Endodermal cell (in vitro differentiated cells): Measurements from ENCODE around the gene KLK6. TPM values are rescaled to one million over a fixed set of nuclear protein-coding genes. Genes with fewer than 3 reads are reported as not detected.

Experiments
- DNase-seq: peaks from one replicate; pipeline ENCODE4 v3.0.0-alpha.2; 2017
- H3K27ac ChIP-seq: 2 replicates; pipeline ENCODE4 v1.5.1; 2013; ENCODE audit warnings: mild to moderate bottlenecking, low read depth, low read length, moderate library complexity
- H3K27me3 ChIP-seq: 2 replicates; pipeline ENCODE4 v1.6.1; 2013; ENCODE audit warnings: mild to moderate bottlenecking, low read length, moderate library complexity; ENCODE audit not compliant: insufficient read depth, control insufficient read depth, poor library complexity, severe bottlenecking
- H3K36me3 ChIP-seq: 2 replicates; pipeline ENCODE4 v1.7.0; 2013; ENCODE audit warnings: mild to moderate bottlenecking, low read length, moderate library complexity; ENCODE audit not compliant: control insufficient read depth, insufficient read depth
- H3K4me1 ChIP-seq: one replicate; pipeline ENCODE4 v1.7.0; 2013; ENCODE audit warnings: low read length; ENCODE audit not compliant: control insufficient read depth, insufficient read depth
- H3K4me3 ChIP-seq: 2 replicates; pipeline ENCODE4 v1.5.1; 2013; ENCODE audit warnings: mild to moderate bottlenecking, low read length, moderate library complexity
- H3K9ac ChIP-seq: 2 replicates; pipeline ENCODE4 v1.6.1; 2013; ENCODE audit warnings: mild to moderate bottlenecking, low read length, moderate library complexity; ENCODE audit not compliant: poor library complexity, severe bottlenecking; ENCODE audit errors: extremely low read depth
- H3K9me3 ChIP-seq: 2 replicates; pipeline ENCODE4 v1.6.1; 2013; ENCODE audit warnings: mild to moderate bottlenecking, low read length, moderate library complexity; ENCODE audit not compliant: control insufficient read depth
- H3K27ac Mint-ChIP-seq: 2 replicates; pipeline ENCODE4 v1.8.0; 2020; ENCODE audit warnings: mixed read lengths
- H3K27me3 Mint-ChIP-seq: 2 replicates; pipeline ENCODE4 v1.8.0; 2021; ENCODE audit warnings: mild to moderate bottlenecking, mixed read lengths; ENCODE audit not compliant: insufficient read depth
- H3K36me3 Mint-ChIP-seq: 2 replicates; pipeline ENCODE4 v1.8.0; 2020; ENCODE audit warnings: low read depth, mixed read lengths
- H3K4me1 Mint-ChIP-seq: 2 replicates; pipeline ENCODE4 v1.8.0; 2020; ENCODE audit warnings: mixed read lengths
- H3K4me3 Mint-ChIP-seq: 2 replicates; pipeline ENCODE4 v1.8.0; 2020; ENCODE audit warnings: mild to moderate bottlenecking, moderate library complexity, mixed read lengths
- H3K9me3 Mint-ChIP-seq: 2 replicates; pipeline ENCODE4 v1.8.0; 2020; ENCODE audit warnings: mild to moderate bottlenecking, mixed read lengths
- WGBS, 2 experiments: methylation state at CpG; one replicate each; pipeline versions ENCODE4 v1.1.5 to v1.1.7; 2013; ENCODE audit warnings: missing lambda C conversion rate in 2 of 2, mixed read lengths in 1 of 2; ENCODE audit not compliant: insufficient coverage in 1 of 2, insufficient read length in 1 of 2; 5-methylcytosine and 5-hydroxymethylcytosine counted together
- total RNA-seq, 2 donors: library from RNA; stranded (reverse); fragmentation: NEBNext Ultra II Directional in 1 of 2; extraction: Animal tissue kit (Norgen Biotek cat#: 25700) in 1 of 2; gene quantifications; 2 replicates in 1 of 2; 3 replicates in 1 of 2; pipeline ENCODE4 v1.2.1, GENCODE V29; 2021
- TF ChIP-seq, protein P1 (sequence below): fragments of 200-600 bp; sonication (generic); conservative IDR thresholded peaks from 2 replicates; pipeline ENCODE4 v1.5.0; 2021; ENCODE audit warnings: antibody characterized with exemption, mild to moderate bottlenecking

KLK6 gene
- total RNA-seq, 2 donors from 2014 or later: 0.86 to 0.93 TPM

DNA sequence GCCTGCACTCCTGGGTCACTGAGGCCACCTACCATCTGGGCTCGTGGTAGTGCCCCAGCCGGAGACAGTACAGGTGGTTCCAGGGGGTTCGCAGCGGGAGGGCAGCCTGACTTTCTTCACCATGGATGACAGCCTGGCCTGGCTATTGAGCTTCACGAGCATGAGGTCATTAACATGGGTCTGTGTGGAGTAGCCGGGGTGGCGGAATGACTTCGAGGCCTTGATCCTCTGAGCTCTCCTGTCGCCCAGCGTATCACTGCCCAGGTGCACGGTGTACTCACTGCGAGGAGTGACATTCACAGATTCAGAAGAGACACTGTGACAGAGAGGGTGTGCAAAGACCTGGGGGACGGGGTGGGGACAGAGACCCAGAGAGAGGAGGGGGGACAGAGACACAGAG lies 10.8 kb upstream of the KLK6 start:
- Mint-ChIP-seq H3K4me3 (no peak overlapping the region), H3K9me3 (peaks cover 3% of the 10 kb centered on the region), H3K36me3 (no peaks in the 10 kb centered on the region), H3K27me3 (peaks cover 52% of the 10 kb centered on the region), H3K27ac (no peak overlapping the region), H3K4me1 (no peaks in the 10 kb centered on the region)
- Histone ChIP-seq H3K4me1 (no peaks in the 10 kb centered on the region), H3K36me3 (no peaks in the 10 kb centered on the region), H3K4me3 (no peak overlapping the region), H3K9me3 (no peaks in the 10 kb centered on the region), H3K27me3 (peaks cover 10% of the 10 kb centered on the region), H3K9ac (no peak overlapping the region), H3K27ac (no peak overlapping the region)
- peak; percentile 59 for DNase-seq
- 86 to 90% methylated on average over 12 to 13 of the region's 13 CpGs for WGBS, 2 experiments
- TF ChIP-seq, protein P1, sequence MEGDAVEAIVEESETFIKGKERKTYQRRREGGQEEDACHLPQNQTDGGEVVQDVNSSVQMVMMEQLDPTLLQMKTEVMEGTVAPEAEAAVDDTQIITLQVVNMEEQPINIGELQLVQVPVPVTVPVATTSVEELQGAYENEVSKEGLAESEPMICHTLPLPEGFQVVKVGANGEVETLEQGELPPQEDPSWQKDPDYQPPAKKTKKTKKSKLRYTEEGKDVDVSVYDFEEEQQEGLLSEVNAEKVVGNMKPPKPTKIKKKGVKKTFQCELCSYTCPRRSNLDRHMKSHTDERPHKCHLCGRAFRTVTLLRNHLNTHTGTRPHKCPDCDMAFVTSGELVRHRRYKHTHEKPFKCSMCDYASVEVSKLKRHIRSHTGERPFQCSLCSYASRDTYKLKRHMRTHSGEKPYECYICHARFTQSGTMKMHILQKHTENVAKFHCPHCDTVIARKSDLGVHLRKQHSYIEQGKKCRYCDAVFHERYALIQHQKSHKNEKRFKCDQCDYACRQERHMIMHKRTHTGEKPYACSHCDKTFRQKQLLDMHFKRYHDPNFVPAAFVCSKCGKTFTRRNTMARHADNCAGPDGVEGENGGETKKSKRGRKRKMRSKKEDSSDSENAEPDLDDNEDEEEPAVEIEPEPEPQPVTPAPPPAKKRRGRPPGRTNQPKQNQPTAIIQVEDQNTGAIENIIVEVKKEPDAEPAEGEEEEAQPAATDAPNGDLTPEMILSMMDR: no peak

DNA sequence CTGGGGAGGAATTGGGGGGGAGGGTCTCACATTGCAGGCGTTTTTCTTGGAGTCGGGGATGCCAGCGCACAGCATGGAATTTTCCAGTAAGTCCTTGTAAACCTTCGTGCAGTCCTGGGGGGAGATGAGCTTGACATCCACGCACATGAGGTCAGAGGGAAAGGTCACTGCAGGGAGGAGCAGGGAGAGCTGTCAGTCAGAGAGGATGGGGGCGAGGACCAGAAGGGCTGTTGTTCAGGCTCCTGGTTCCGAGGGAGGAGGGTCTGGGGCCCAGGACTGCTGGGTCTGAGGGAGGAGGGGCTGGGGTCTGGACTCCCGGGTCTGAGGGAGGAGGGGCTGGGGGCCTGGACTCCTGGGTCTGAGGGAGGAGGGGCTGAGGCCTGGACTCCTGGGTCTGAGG lies 10.4 kb upstream of the KLK6 start:
- no peaks in the 10 kb centered on the region for H3K4me1 ChIP-seq
- no peaks in the 10 kb centered on the region for H3K9me3 ChIP-seq
- H3K9ac ChIP-seq: no peak overlapping the region
- no peak overlapping the region for H3K27ac ChIP-seq
- 80% methylated on average over 1 to 8 of the region's 8 CpGs for WGBS, 2 experiments
- H3K36me3 Mint-ChIP-seq: no peaks in the 10 kb centered on the region
- H3K9me3 Mint-ChIP-seq: no peaks in the 10 kb centered on the region
- peaks cover 10% of the 10 kb centered on the region for H3K27me3 ChIP-seq
- no peaks in the 10 kb centered on the region for H3K36me3 ChIP-seq
- no peak overlapping the region for H3K4me3 Mint-ChIP-seq
- no peaks in the 10 kb centered on the region for H3K4me1 Mint-ChIP-seq
- peak; percentile 50 for DNase-seq
- H3K27ac Mint-ChIP-seq: no peak overlapping the region
- TF ChIP-seq, protein P1: no peak
- peaks cover 47% of the 10 kb centered on the region for H3K27me3 Mint-ChIP-seq
- no peak overlapping the region for H3K4me3 ChIP-seq

DNA sequence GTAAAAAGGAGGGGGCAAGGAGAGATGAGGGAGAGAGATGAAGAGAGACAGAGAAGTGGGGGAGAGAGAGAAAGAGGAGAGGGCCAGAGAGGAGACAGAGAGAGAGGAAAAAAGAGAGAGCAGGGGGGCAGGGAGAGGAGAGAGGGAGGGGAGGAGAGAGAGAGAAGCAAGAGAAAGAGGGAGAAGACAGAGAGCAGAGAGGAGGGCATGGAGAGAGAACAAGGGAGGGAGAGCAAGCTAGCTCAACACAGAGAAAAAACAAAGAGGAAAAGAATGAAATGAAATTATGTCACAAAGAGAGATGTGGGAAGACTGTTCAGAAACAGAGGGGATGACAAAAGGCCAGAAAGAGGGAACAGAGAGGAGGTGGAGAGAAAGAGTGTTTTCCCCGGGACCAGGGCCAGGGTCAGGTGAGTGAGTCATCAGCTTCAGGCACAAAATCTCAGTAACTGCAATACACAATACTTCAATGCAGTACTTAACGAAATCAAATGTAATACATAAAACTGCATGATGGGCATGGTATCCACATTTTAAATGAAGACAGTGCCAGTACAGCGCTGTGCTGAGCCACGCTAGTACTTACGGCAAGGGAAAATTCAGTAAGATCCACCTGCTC lies 9.5 kb upstream of the KLK6 start:
- H3K4me3 ChIP-seq: no peak overlapping the region
- no peak overlapping the region for H3K4me3 Mint-ChIP-seq
- H3K36me3 Mint-ChIP-seq: no peaks in the 10 kb centered on the region
- H3K27me3 ChIP-seq: peaks cover 10% of the 10 kb centered on the region
- TF ChIP-seq, protein P1: no peak
- H3K27me3 Mint-ChIP-seq: peaks cover 40% of the 10 kb centered on the region
- no peaks in the 10 kb centered on the region for H3K4me1 ChIP-seq
- no peak overlapping the region for H3K9ac ChIP-seq
- H3K9me3 Mint-ChIP-seq: no peaks in the 10 kb centered on the region
- DNase-seq: peak; percentile 50
- no peaks in the 10 kb centered on the region for H3K9me3 ChIP-seq
- H3K4me1 Mint-ChIP-seq: no peaks in the 10 kb centered on the region
- no peak overlapping the region for H3K27ac ChIP-seq
- no peaks in the 10 kb centered on the region for H3K36me3 ChIP-seq
- 72 to 79% methylated on average over 5 of the region's 5 CpGs for WGBS, 2 experiments
- no peak overlapping the region for H3K27ac Mint-ChIP-seq
